Measurements from ENCODE around the gene UBE2N. TPM values are rescaled to one million over a fixed set of nuclear protein-coding genes. Genes with fewer than 3 reads are reported as not detected.
A peak's percentile ranks its signal among the peaks of the same experiment; 100 is the strongest.
"Not testable (repeated sequence)": the region's sequence is repeated elsewhere in the genome, so short reads cannot be mapped to it uniquely, and the experiment has no call there.

The UBE2N gene
- total RNA-seq, 2 experiments from 2014 or later = 157 to 189 TPM

GRCh38 chr12:93403988-93404803 lies 37.6 kb downstream of the UBE2N start:
- Mint-ChIP-seq H3K9me3 (no peaks in the 10 kb centered on the region), H3K27ac (no peak overlapping the region), H3K27me3 (no peaks in the 10 kb centered on the region), H3K36me3 (ENCODE audit: low read depth) (peaks cover 52% of the 10 kb centered on the region), H3K4me3 (no peak overlapping the region), H3K4me1 (peaks cover 13% of the 10 kb centered on the region)
- no peak for DNase-seq
- POLR2A ChIA-PET = no interaction called here
- CTCF ChIA-PET = interaction anchor here (0.6 to 1.4 kb wide), 4 partner anchors 9 to 595 kb away, joined by 3 to 4 read pairs (median 3); no protein-coding TSS in a partner anchor

- DNase-seq = no peak
- H3K27ac Mint-ChIP-seq = no peak overlapping the region
- POLR2A ChIA-PET = no interaction called here
Measured at GRCh38 chr12:93402333-93403311, 39.1 kb downstream of the UBE2N start.

GRCh38 chr12:93399183-93399863 lies 42.4 kb downstream of the UBE2N start:
- CTCF ChIA-PET = interaction anchor here (1.2 kb wide), 1 partner anchor 32 kb away, joined by 3 read pairs; no protein-coding TSS in a partner anchor
- peaks cover 35% of the 10 kb centered on the region for H3K36me3 Mint-ChIP-seq (ENCODE audit: low read depth)
- DNase-seq, H3K9me3 Mint-ChIP-seq, H3K27me3 Mint-ChIP-seq, H3K4me3 Mint-ChIP-seq, H3K27ac Mint-ChIP-seq, H3K4me1 Mint-ChIP-seq, POLR2A ChIA-PET: not testable (repeated sequence)

More at GRCh38 chr12:93402333-93403311, 39.1 kb downstream of the UBE2N start:
- CTCF ChIA-PET = interaction anchor here (1.0 kb wide), 1 partner anchor 410 kb away, joined by 3 read pairs; no protein-coding TSS in a partner anchor
- Mint-ChIP-seq H3K4me1 (peaks cover 8% of the 10 kb centered on the region), H3K9me3 (no peaks in the 10 kb centered on the region), H3K27me3 (no peaks in the 10 kb centered on the region), H3K36me3 (ENCODE audit: low read depth) (peaks cover 47% of the 10 kb centered on the region), H3K4me3 (no peak overlapping the region)

- Mint-ChIP-seq H3K27me3 (no peaks in the 10 kb centered on the region), H3K4me1 (peaks cover 3% of the 10 kb centered on the region), H3K4me3 (no peak overlapping the region), H3K27ac (no peak overlapping the region), H3K9me3 (no peaks in the 10 kb centered on the region), H3K36me3 (ENCODE audit: low read depth) (peaks cover 19% of the 10 kb centered on the region)
- no peak for DNase-seq
- CTCF ChIA-PET = interaction anchor here (0.6 to 1.7 kb wide), 11 partner anchors 12 to 560 kb away, joined by 3 to 5 read pairs (median 3); no protein-coding TSS in a partner anchor
- POLR2A ChIA-PET = interaction anchor here (0.6 kb wide), 1 partner anchor 20 kb away, joined by 3 read pairs; no protein-coding TSS in a partner anchor
Measured at GRCh38 chr12:93397412-93397811, 44.3 kb downstream of the UBE2N start.

GRCh38 chr12:93393425-93393824 lies 48.3 kb downstream of the UBE2N start:
- POLR2A ChIA-PET = no interaction called here
- Mint-ChIP-seq H3K27ac (no peak overlapping the region), H3K9me3 (no peaks in the 10 kb centered on the region), H3K27me3 (no peaks in the 10 kb centered on the region), H3K4me1 (peaks cover 12% of the 10 kb centered on the region), H3K36me3 (ENCODE audit: low read depth) (peaks cover 15% of the 10 kb centered on the region), H3K4me3 (no peak overlapping the region)
- no peak for DNase-seq
- CTCF ChIA-PET = no interaction called here

GRCh38 chr12:93390549-93391297 lies 51.0 kb downstream of the UBE2N start:
- Mint-ChIP-seq H3K27me3 (no peaks in the 10 kb centered on the region), H3K4me1 (peaks cover 24% of the 10 kb centered on the region), H3K27ac (peak overlapping the region; percentile 77), H3K9me3 (no peaks in the 10 kb centered on the region), H3K4me3 (no peak overlapping the region), H3K36me3 (ENCODE audit: low read depth) (peaks cover 14% of the 10 kb centered on the region)
- ChIA-PET POLR2A (no interaction called here), CTCF (interaction anchor here (0.7 to 1.4 kb wide), 2 partner anchors 10 to 16 kb away, joined by 3 to 6 read pairs; no protein-coding TSS in a partner anchor)
- DNase-seq = no peak

GRCh38 chr12:93390031-93390430 lies 51.7 kb downstream of the UBE2N start:
- POLR2A ChIA-PET = no interaction called here
- Mint-ChIP-seq H3K36me3 (ENCODE audit: low read depth) (peaks cover 18% of the 10 kb centered on the region), H3K27ac (no peak overlapping the region), H3K4me1 (peaks cover 29% of the 10 kb centered on the region), H3K9me3 (no peaks in the 10 kb centered on the region), H3K4me3 (no peak overlapping the region), H3K27me3 (no peaks in the 10 kb centered on the region)
- DNase-seq = no peak
- CTCF ChIA-PET = interaction anchor here (0.7 kb wide), 2 partner anchors 110 to 604 kb away, joined by 3 to 4 read pairs; no protein-coding TSS in a partner anchor

GRCh38 chr12:93387780-93388179 lies 54.0 kb downstream of the UBE2N start:
- Mint-ChIP-seq H3K4me1 (peaks cover 40% of the 10 kb centered on the region), H3K4me3 (no peak overlapping the region), H3K9me3 (no peaks in the 10 kb centered on the region), H3K27me3 (no peaks in the 10 kb centered on the region), H3K36me3 (ENCODE audit: low read depth) (peaks cover 25% of the 10 kb centered on the region), H3K27ac (no peak overlapping the region)
- POLR2A ChIA-PET = no interaction called here
- CTCF ChIA-PET = no interaction called here
- DNase-seq = no peak

- not testable (repeated sequence) for H3K9me3 Mint-ChIP-seq, H3K4me3 Mint-ChIP-seq, H3K27ac Mint-ChIP-seq, DNase-seq, H3K27me3 Mint-ChIP-seq
- ChIA-PET CTCF (interaction anchor here (0.7 to 1.7 kb wide), 3 partner anchors 38 to 570 kb away, joined by 4 to 5 read pairs (median 4); no protein-coding TSS in a partner anchor), POLR2A (interaction anchor here (0.7 kb wide), 1 partner anchor 202 kb away, joined by 11 read pairs; no protein-coding TSS in a partner anchor)
- Mint-ChIP-seq H3K4me1 (peaks cover 44% of the 10 kb centered on the region), H3K36me3 (ENCODE audit: low read depth) (peaks cover 22% of the 10 kb centered on the region)
Measured at GRCh38 chr12:93381976-93382437, 59.7 kb downstream of the UBE2N start.

GRCh38 chr12:93381161-93381975 lies 60.4 kb downstream of the UBE2N start:
- CTCF ChIA-PET = interaction anchor here (0.7 to 1.7 kb wide), 5 partner anchors 10 to 569 kb away, joined by 3 to 6 read pairs (median 4); no protein-coding TSS in a partner anchor
- H3K4me1 Mint-ChIP-seq = peaks cover 49% of the 10 kb centered on the region

More at GRCh38 chr12:93381161-93381975, 60.4 kb downstream of the UBE2N start:
- peak overlapping the region; percentile 100 for H3K4me3 Mint-ChIP-seq
- no peaks in the 10 kb centered on the region for H3K27me3 Mint-ChIP-seq
- peaks cover 22% of the 10 kb centered on the region for H3K36me3 Mint-ChIP-seq (ENCODE audit: low read depth)
- H3K27ac Mint-ChIP-seq = peak overlapping the region; percentile 39
- no peaks in the 10 kb centered on the region for H3K9me3 Mint-ChIP-seq
- no peak for DNase-seq
- POLR2A ChIA-PET = interaction anchor here (0.7 kb wide), 1 partner anchor 201 kb away, joined by 11 read pairs; no protein-coding TSS in a partner anchor

Data from activated CD4-positive, alpha-beta T cell treated with anti-CD3 and anti-CD28 coated beads, Interleukin-2, amount 10 ng/mL, durations not matched to agents 7 days and 5 days (primary cell).